GM23338 (cell line): ENCODE data around the gene METTL13. TPM values are rescaled to one million over a fixed set of nuclear protein-coding genes. Genes with fewer than 3 reads are reported as not detected.

ENCODE experiments used
- ATAC-seq: fragments of 200-7000 bp; cut with Tn5 transposase; 3 replicates; pipeline ENCODE4 v1.9.1; 2020
- DNase-seq: peaks from one replicate; pipeline ENCODE4 v3.0.0-alpha.2; 2015; ENCODE audit warnings: low spot score
- H2AFZ ChIP-seq: fragments of 200-600 bp; sonication (generic); 2 replicates; pipeline ENCODE4 v1.8.0; 2016; ENCODE audit warnings: antibody characterized with exemption, mild to moderate bottlenecking, moderate library complexity
- H3F3A ChIP-seq: fragments of 200-600 bp; sonication (generic); replicated peaks from 2 replicates; pipeline ENCODE4 v1.8.0; 2017; ENCODE audit warnings: antibody characterized with exemption, mixed run types, low read depth
- H3K27ac ChIP-seq: fragments of 200-600 bp; sonication (generic); 2 replicates; pipeline ENCODE4 v1.6.1; 2016; ENCODE audit warnings: low read depth
- H3K27me3 ChIP-seq: fragments of 200-600 bp; sonication (generic); 2 replicates; pipeline ENCODE4 v1.8.0; 2016; ENCODE audit warnings: mild to moderate bottlenecking, mixed run types, moderate library complexity; ENCODE audit not compliant: insufficient read depth
- H3K36me3 ChIP-seq: fragments of 200-600 bp; sonication (generic); 2 replicates; pipeline ENCODE4 v1.8.0; 2016; ENCODE audit warnings: mild to moderate bottlenecking; ENCODE audit not compliant: insufficient read depth
- H3K4me1 ChIP-seq: fragments of 200-600 bp; sonication (generic); 2 replicates; pipeline ENCODE4 v1.8.0; 2016; ENCODE audit warnings: mild to moderate bottlenecking, moderate library complexity; ENCODE audit not compliant: insufficient read depth
- H3K4me2 ChIP-seq: fragments of 200-600 bp; sonication (generic); 2 replicates; pipeline ENCODE4 v1.7.1; 2017; ENCODE audit warnings: mixed run types
- H3K4me3 ChIP-seq: fragments of 200-600 bp; sonication (generic); 2 replicates; pipeline ENCODE4 v1.6.1; 2016; ENCODE audit warnings: mixed run types
- H3K79me2 ChIP-seq: fragments of 200-600 bp; sonication (generic); replicated peaks from 2 replicates; pipeline ENCODE4 v1.8.0; 2017; ENCODE audit warnings: mild to moderate bottlenecking; ENCODE audit not compliant: insufficient read depth
- H3K9me2 ChIP-seq: fragments of 200-600 bp; sonication (generic); 2 replicates; pipeline ENCODE4 v1.8.0; 2017; ENCODE audit not compliant: insufficient read depth
- H4K20me1 ChIP-seq: fragments of 200-600 bp; sonication (generic); replicated peaks from 2 replicates; pipeline ENCODE4 v1.8.0; 2017; ENCODE audit warnings: mild to moderate bottlenecking; ENCODE audit not compliant: insufficient read depth
- H3K27ac Mint-ChIP-seq: 2 replicates; pipeline ENCODE4 v1.8.0; 2020; ENCODE audit warnings: inconsistent platforms, mild to moderate bottlenecking, moderate library complexity, mixed read lengths
- H3K27me3 Mint-ChIP-seq: 3 replicates; pipeline ENCODE4 v1.8.0; 2022; ENCODE audit warnings: low read depth, mild to moderate bottlenecking, moderate library complexity, mixed read lengths, inconsistent platforms; ENCODE audit not compliant: insufficient read depth, poor library complexity
- H3K36me3 Mint-ChIP-seq: 3 replicates; pipeline ENCODE4 v1.8.0; 2021; ENCODE audit warnings: low read depth, mild to moderate bottlenecking, inconsistent platforms, moderate library complexity, mixed read lengths
- H3K4me1 Mint-ChIP-seq: 3 replicates; pipeline ENCODE4 v1.8.0; 2020; ENCODE audit warnings: mild to moderate bottlenecking, inconsistent platforms, mixed read lengths
- H3K4me3 Mint-ChIP-seq: 3 replicates; pipeline ENCODE4 v1.8.0; 2021; ENCODE audit warnings: moderate library complexity, mild to moderate bottlenecking, inconsistent platforms, mixed read lengths
- H3K9me3 Mint-ChIP-seq: 3 replicates; pipeline ENCODE4 v1.8.0; 2020; ENCODE audit warnings: moderate library complexity, mild to moderate bottlenecking, inconsistent platforms, mixed read lengths
- CREB1 ChIP-seq: fragments of 250-450 bp; sonication (Bioruptor Pico); IDR thresholded peaks from 2 replicates; pipeline ENCODE4 v1.5.0; 2020; ENCODE audit warnings: low read depth, mild to moderate bottlenecking, moderate library complexity
- EZH2 ChIP-seq: fragments of 200-600 bp; sonication (generic); IDR thresholded peaks from one replicate; pipeline ENCODE4 v1.8.0; 2017; ENCODE audit warnings: antibody characterized with exemption, mild to moderate bottlenecking, low read depth; ENCODE audit not compliant: unreplicated experiment
- EZH2phosphoT487 ChIP-seq: fragments of 200-600 bp; sonication (generic); IDR thresholded peaks from one replicate; pipeline ENCODE4 v1.8.1; 2018; ENCODE audit warnings: antibody characterized with exemption; ENCODE audit not compliant: unreplicated experiment
- NANOG ChIP-seq: IDR thresholded peaks from 2 replicates; pipeline ENCODE4 v1.6.1; 2016; ENCODE audit warnings: antibody characterized with exemption, borderline replicate concordance
- POLR2AphosphoS5 ChIP-seq: IDR thresholded peaks from 2 replicates; pipeline ENCODE4 v1.6.1; 2016; ENCODE audit warnings: antibody characterized with exemption, low read depth
- STAT1 ChIP-seq: IDR thresholded peaks from one replicate; pipeline ENCODE4 v1.6.1; 2016; ENCODE audit warnings: antibody characterized with exemption; ENCODE audit not compliant: unreplicated experiment
- ZNF114 ChIP-seq: fragments of 250-450 bp; sonication (Bioruptor Pico); IDR thresholded peaks from 2 replicates; pipeline ENCODE4 v1.5.0; 2020; ENCODE audit warnings: mild to moderate bottlenecking, moderate library complexity
- ZNF331 ChIP-seq: fragments of 250-450 bp; sonication (Bioruptor Pico); IDR thresholded peaks from 2 replicates; pipeline ENCODE4 v1.5.0; 2020; ENCODE audit warnings: low read depth, mild to moderate bottlenecking, moderate library complexity
- polyA plus RNA-seq: library from polyadenylated mRNA; unstranded; fragments of >200 nt; fragmentation: Nextera tagmentation; extraction: Ambion mirVana; gene quantifications from 2 replicates; pipeline ENCODE4 v1.2.1, GENCODE V29; 2016
- total RNA-seq: library from RNA; depleted of rRNA; stranded (reverse); fragments of >200 nt; shearing (Covaris generic); gene quantifications from 2 replicates; pipeline ENCODE4 v1.2.3, GENCODE V29; 2014
- TF ChIP-seq, protein P1 (sequence below): IDR thresholded peaks from one replicate; pipeline ENCODE4 v1.6.1; 2018; ENCODE audit warnings: antibody characterized with exemption; ENCODE audit not compliant: unreplicated experiment
- TF ChIP-seq, protein P2 (sequence below): fragments of 250-450 bp; sonication (Bioruptor Pico); IDR thresholded peaks from 2 replicates; pipeline ENCODE4 v1.5.0; 2020; ENCODE audit warnings: mild to moderate bottlenecking, moderate library complexity
- TF ChIP-seq, protein P3 (sequence below), 2 experiments: fragments of 200-600 bp in 1 of 2; sonication (generic) in 1 of 2; conservative IDR thresholded peaks; 2 replicates each; pipeline versions ENCODE4 v1.5.1 to v1.6.1; 2016 to 2017; ENCODE audit warnings: antibody characterized with exemption in 2 of 2, low read depth in 2 of 2, mild to moderate bottlenecking in 2 of 2, moderate library complexity in 1 of 2
- TF ChIP-seq, protein P4 (sequence below): IDR thresholded peaks from 2 replicates; pipeline ENCODE4 v1.6.1; 2016; ENCODE audit warnings: antibody characterized with exemption

METTL13 gene
- total and polyA plus RNA-seq, 2 experiments from 2014 or later: 21.0 to 45.4 TPM

DNA sequence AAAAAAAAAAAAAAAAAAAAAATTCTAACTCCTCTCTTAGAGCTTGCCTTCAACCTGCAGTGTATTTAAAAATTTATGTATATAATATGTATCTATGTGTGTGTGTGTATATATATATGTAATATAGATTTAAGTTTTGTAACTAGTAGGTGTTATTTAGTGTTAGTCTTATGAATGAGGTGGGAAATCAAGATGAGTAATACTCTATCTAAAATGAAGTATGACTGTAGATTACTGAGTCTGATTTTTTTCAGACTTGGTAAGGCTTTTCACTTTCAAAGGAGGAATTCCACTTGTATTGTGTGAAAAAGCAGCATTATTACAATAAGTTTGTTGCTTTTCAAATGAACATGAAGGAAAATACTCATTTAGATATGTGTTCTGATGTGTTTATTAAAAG, 54.4 kb downstream of the METTL13 start:
- TF ChIP-seq, protein P1, sequence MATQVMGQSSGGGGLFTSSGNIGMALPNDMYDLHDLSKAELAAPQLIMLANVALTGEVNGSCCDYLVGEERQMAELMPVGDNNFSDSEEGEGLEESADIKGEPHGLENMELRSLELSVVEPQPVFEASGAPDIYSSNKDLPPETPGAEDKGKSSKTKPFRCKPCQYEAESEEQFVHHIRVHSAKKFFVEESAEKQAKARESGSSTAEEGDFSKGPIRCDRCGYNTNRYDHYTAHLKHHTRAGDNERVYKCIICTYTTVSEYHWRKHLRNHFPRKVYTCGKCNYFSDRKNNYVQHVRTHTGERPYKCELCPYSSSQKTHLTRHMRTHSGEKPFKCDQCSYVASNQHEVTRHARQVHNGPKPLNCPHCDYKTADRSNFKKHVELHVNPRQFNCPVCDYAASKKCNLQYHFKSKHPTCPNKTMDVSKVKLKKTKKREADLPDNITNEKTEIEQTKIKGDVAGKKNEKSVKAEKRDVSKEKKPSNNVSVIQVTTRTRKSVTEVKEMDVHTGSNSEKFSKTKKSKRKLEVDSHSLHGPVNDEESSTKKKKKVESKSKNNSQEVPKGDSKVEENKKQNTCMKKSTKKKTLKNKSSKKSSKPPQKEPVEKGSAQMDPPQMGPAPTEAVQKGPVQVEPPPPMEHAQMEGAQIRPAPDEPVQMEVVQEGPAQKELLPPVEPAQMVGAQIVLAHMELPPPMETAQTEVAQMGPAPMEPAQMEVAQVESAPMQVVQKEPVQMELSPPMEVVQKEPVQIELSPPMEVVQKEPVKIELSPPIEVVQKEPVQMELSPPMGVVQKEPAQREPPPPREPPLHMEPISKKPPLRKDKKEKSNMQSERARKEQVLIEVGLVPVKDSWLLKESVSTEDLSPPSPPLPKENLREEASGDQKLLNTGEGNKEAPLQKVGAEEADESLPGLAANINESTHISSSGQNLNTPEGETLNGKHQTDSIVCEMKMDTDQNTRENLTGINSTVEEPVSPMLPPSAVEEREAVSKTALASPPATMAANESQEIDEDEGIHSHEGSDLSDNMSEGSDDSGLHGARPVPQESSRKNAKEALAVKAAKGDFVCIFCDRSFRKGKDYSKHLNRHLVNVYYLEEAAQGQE: no peak
- TF ChIP-seq EZH2: no peak
- TF ChIP-seq, protein P2, sequence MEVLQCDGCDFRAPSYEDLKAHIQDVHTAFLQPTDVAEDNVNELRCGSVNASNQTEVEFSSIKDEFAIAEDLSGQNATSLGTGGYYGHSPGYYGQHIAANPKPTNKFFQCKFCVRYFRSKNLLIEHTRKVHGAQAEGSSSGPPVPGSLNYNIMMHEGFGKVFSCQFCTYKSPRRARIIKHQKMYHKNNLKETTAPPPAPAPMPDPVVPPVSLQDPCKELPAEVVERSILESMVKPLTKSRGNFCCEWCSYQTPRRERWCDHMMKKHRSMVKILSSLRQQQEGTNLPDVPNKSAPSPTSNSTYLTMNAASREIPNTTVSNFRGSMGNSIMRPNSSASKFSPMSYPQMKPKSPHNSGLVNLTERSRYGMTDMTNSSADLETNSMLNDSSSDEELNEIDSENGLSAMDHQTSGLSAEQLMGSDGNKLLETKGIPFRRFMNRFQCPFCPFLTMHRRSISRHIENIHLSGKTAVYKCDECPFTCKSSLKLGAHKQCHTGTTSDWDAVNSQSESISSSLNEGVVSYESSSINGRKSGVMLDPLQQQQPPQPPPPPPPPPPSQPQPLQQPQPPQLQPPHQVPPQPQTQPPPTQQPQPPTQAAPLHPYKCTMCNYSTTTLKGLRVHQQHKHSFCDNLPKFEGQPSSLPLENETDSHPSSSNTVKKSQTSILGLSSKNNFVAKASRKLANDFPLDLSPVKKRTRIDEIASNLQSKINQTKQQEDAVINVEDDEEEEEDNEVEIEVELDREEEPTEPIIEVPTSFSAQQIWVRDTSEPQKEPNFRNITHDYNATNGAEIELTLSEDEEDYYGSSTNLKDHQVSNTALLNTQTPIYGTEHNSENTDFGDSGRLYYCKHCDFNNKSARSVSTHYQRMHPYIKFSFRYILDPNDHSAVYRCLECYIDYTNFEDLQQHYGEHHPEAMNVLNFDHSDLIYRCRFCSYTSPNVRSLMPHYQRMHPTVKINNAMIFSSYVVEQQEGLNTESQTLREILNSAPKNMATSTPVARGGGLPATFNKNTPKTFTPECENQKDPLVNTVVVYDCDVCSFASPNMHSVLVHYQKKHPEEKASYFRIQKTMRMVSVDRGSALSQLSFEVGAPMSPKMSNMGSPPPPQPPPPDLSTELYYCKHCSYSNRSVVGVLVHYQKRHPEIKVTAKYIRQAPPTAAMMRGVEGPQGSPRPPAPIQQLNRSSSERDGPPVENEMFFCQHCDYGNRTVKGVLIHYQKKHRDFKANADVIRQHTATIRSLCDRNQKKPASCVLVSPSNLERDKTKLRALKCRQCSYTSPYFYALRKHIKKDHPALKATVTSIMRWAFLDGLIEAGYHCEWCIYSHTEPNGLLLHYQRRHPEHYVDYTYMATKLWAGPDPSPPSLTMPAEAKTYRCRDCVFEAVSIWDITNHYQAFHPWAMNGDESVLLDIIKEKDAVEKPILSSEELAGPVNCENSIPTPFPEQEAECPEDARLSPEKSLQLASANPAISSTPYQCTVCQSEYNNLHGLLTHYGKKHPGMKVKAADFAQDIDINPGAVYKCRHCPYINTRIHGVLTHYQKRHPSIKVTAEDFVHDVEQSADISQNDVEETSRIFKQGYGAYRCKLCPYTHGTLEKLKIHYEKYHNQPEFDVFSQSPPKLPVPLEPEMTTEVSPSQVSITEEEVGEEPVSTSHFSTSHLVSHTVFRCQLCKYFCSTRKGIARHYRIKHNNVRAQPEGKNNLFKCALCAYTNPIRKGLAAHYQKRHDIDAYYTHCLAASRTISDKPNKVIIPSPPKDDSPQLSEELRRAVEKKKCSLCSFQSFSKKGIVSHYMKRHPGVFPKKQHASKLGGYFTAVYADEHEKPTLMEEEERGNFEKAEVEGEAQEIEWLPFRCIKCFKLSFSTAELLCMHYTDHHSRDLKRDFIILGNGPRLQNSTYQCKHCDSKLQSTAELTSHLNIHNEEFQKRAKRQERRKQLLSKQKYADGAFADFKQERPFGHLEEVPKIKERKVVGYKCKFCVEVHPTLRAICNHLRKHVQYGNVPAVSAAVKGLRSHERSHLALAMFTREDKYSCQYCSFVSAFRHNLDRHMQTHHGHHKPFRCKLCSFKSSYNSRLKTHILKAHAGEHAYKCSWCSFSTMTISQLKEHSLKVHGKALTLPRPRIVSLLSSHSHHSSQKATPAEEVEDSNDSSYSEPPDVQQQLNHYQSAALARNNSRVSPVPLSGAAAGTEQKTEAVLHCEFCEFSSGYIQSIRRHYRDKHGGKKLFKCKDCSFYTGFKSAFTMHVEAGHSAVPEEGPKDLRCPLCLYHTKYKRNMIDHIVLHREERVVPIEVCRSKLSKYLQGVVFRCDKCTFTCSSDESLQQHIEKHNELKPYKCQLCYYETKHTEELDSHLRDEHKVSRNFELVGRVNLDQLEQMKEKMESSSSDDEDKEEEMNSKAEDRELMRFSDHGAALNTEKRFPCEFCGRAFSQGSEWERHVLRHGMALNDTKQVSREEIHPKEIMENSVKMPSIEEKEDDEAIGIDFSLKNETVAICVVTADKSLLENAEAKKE (CRISPR knock-in tag): no peak
- no peak for TF ChIP-seq NANOG
- no peak for TF ChIP-seq CREB1
- no peak for TF ChIP-seq STAT1
- no peak for TF ChIP-seq ZNF114 (CRISPR knock-in tag)
- no peak for TF ChIP-seq EZH2phosphoT487
- TF ChIP-seq ZNF331 (CRISPR knock-in tag): no peak
- TF ChIP-seq POLR2AphosphoS5: no peak
- TF ChIP-seq, protein P3, sequence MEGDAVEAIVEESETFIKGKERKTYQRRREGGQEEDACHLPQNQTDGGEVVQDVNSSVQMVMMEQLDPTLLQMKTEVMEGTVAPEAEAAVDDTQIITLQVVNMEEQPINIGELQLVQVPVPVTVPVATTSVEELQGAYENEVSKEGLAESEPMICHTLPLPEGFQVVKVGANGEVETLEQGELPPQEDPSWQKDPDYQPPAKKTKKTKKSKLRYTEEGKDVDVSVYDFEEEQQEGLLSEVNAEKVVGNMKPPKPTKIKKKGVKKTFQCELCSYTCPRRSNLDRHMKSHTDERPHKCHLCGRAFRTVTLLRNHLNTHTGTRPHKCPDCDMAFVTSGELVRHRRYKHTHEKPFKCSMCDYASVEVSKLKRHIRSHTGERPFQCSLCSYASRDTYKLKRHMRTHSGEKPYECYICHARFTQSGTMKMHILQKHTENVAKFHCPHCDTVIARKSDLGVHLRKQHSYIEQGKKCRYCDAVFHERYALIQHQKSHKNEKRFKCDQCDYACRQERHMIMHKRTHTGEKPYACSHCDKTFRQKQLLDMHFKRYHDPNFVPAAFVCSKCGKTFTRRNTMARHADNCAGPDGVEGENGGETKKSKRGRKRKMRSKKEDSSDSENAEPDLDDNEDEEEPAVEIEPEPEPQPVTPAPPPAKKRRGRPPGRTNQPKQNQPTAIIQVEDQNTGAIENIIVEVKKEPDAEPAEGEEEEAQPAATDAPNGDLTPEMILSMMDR (conservative IDR thresholded peaks at IDR 0.05; ENCODE audit: low read depth in 2 of 2): no peak
- TF ChIP-seq, protein P4, sequence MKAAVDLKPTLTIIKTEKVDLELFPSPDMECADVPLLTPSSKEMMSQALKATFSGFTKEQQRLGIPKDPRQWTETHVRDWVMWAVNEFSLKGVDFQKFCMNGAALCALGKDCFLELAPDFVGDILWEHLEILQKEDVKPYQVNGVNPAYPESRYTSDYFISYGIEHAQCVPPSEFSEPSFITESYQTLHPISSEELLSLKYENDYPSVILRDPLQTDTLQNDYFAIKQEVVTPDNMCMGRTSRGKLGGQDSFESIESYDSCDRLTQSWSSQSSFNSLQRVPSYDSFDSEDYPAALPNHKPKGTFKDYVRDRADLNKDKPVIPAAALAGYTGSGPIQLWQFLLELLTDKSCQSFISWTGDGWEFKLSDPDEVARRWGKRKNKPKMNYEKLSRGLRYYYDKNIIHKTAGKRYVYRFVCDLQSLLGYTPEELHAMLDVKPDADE: no peak
- ATAC-seq (no peak), DNase-seq (no peak)
- H3K27ac Mint-ChIP-seq: no peak overlapping the region
- H3K36me3 Mint-ChIP-seq: no peaks in the 10 kb centered on the region; the same call in 2 of the 3 replicates
- no peaks in the 10 kb centered on the region for H3K9me3 Mint-ChIP-seq
- 0 out of 2 replicates have a peak, but pooled peaks cover 7% of the 10 kb centered on the region for H3F3A ChIP-seq
- H3K36me3 ChIP-seq: no peaks in the 10 kb centered on the region
- H3K79me2 ChIP-seq: no peaks in the 10 kb centered on the region
- no peaks in the 10 kb centered on the region for H3K9me2 ChIP-seq
- no peak overlapping the region for H3K4me3 ChIP-seq
- no peaks in the 10 kb centered on the region for H4K20me1 ChIP-seq
- H3K4me1 ChIP-seq: peaks cover 7% of the 10 kb centered on the region; the same call in 1 of the 2 replicates
- H3K4me2 ChIP-seq: no peak overlapping the region
- peaks cover 7% of the 10 kb centered on the region for H3K4me1 Mint-ChIP-seq
- H3K27me3 Mint-ChIP-seq: peaks cover 5% of the 10 kb centered on the region
- H3K27me3 ChIP-seq: peaks cover 9% of the 10 kb centered on the region; the same call in 1 of the 2 replicates
- no peak overlapping the region for H3K4me3 Mint-ChIP-seq
- no peak overlapping the region for H3K27ac ChIP-seq
- no peak overlapping the region for H2AFZ ChIP-seq
